Measurements from ENCODE around the gene KLHDC7B.

KLHDC7B gene

DNA sequence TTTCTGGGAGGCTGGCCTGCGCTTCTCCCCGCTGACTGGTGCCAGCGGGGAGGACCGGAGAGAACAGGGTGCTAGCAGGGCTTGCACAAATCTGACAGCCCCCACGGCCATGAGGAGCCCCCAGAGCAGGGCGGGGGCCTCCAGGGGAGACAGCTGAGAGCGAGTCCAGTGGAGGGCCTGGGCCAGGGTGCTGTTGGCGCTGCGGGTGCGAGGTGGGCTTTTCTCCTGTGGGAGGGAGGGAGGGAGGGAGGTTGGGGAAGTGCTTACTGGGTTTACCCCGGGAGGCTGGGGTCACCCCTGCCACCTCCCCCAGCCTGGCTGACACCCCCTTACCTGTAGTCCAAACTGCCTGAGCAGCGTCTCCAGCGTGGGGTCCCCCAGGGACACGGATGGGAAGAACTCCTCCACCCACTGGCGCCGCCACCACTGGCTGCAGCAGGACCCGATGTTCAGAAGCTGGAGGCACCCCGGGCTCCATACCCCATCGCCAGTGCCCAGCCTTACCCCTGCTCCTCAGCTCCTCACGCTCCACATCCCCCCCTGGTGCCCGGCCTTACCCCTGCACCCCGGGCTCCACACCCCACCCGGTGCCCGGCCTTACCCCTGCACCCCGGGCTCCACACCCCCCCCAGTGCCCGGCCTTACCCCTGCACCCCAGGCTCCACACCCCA, 42.1 kb upstream of the KLHDC7B start:
- no peak overlapping the region for H3K4me3 ChIP-seq (replicated peaks; ENCODE audit: low read depth, low read length)
- TF ChIP-seq, protein P1, sequence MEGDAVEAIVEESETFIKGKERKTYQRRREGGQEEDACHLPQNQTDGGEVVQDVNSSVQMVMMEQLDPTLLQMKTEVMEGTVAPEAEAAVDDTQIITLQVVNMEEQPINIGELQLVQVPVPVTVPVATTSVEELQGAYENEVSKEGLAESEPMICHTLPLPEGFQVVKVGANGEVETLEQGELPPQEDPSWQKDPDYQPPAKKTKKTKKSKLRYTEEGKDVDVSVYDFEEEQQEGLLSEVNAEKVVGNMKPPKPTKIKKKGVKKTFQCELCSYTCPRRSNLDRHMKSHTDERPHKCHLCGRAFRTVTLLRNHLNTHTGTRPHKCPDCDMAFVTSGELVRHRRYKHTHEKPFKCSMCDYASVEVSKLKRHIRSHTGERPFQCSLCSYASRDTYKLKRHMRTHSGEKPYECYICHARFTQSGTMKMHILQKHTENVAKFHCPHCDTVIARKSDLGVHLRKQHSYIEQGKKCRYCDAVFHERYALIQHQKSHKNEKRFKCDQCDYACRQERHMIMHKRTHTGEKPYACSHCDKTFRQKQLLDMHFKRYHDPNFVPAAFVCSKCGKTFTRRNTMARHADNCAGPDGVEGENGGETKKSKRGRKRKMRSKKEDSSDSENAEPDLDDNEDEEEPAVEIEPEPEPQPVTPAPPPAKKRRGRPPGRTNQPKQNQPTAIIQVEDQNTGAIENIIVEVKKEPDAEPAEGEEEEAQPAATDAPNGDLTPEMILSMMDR (IDR thresholded peaks at IDR 0.05; ENCODE audit: low read depth, low read length, missing control alignments): no peak
- no peak for DNase-seq (ENCODE audit: extremely low read depth, low read depth)

DNA sequence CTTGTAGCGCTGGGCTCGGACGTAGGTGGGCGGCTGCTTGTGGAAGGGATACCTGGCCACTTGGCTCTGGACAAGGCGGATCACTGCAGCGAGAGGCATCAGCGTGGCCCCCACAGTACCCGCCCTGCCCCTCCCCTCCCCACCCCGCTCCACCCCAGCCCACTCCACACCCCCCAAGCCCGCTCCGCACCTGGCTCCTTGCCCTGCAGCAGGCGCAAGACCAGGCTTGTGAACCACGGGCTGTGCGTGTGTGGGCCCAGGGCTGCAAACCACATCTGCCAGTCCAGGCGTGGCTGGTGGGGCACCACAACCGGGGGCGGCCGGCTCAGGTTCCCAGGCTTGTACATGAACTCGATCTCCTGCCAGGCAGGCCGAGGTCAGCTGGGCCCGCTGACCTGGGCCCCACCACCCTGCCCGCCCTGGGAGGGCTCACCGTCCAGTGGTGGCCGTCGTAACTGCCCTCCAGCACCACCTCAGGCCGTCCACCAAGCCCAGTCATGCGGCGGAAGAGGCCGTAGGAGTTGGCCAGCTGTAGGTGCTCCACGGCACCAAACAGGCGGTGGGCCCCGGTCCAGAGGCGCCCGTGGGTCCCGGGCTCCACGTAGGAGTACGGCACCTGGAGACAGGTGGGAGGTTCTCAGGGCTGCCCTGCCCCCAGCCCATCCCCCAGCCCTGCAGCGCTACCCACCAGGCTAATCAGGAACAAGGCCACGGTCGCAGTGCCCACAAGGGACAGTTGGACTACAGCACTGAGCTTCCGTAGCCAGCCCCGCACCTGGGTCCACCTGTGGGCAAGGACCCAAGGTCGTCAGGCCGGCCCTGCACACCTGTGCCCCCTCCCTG, 41.1 kb upstream of the KLHDC7B start:
- H3K4me3 ChIP-seq (replicated peaks; ENCODE audit: low read depth, low read length): no peak overlapping the region
- TF ChIP-seq, protein P1 (IDR thresholded peaks at IDR 0.05; ENCODE audit: low read depth, low read length, missing control alignments): no peak

DNA sequence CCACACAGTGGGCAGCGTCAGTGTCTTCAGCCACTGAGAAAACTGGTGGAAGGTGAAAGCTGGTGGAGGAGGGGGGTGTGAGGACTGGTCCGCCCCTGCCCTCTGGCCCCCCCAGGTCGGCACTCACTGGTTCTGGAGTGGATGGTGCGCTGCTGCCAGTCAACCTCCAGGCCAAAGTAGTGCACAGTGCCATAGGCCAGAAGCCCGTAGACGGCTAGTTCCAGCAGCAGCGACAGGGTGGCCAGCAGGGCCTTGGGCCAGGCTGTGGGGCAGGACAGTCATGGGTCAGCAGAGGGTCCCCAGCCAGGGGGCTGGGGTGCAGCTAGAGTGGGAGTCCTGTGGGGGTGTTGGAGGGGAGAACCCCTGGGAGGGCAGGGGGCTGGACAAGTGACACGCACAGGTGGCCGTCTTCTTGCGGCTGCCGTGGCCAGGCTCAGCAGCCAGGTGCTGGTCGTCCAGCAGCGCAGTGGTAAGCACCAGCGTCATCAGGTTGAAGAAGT, 40.4 kb upstream of the KLHDC7B start:
- TF ChIP-seq, protein P1 (IDR thresholded peaks at IDR 0.05; ENCODE audit: low read depth, low read length, missing control alignments): no peak
- H3K4me3 ChIP-seq (replicated peaks; ENCODE audit: low read depth, low read length): no peak overlapping the region
- DNase-seq (ENCODE audit: extremely low read depth, low read depth): no peak

More for the DNA sequence above, 41.1 kb upstream of the KLHDC7B start:
- DNase-seq (ENCODE audit: extremely low read depth, low read depth): no peak

GRCh38 chr22:50505776-50506610, 39.7 kb upstream of the KLHDC7B start:
- TF ChIP-seq, protein P1 (IDR thresholded peaks at IDR 0.05; ENCODE audit: low read depth, low read length, missing control alignments): no peak
- no peak for DNase-seq (ENCODE audit: extremely low read depth, low read depth)
- peak overlapping the region; percentile 87 for H3K4me3 ChIP-seq (replicated peaks; ENCODE audit: low read depth, low read length)

- H3K4me3 ChIP-seq (replicated peaks; ENCODE audit: low read depth, low read length): peak overlapping the region; percentile 87
- TF ChIP-seq, protein P1 (IDR thresholded peaks at IDR 0.05; ENCODE audit: low read depth, low read length, missing control alignments): no peak
- no peak for DNase-seq (ENCODE audit: extremely low read depth, low read depth)
These were observed 38.9 kb upstream of the KLHDC7B start for GRCh38 chr22:50506611-50507420.
